BE2C (cell line): ENCODE results near the gene FRS3.
A peak's percentile ranks its signal among the peaks of the same experiment; 100 is the strongest.

Source experiments
- DNase-seq: peaks from one replicate; pipeline ENCODE4 v3.0.0-alpha.2; 2020
- H3K27me3 ChIP-seq: fragments of 250-450 bp; sonication (Bioruptor Pico); 2 replicates; pipeline ENCODE4 v1.5.1; 2020; ENCODE audit warnings: mild to moderate bottlenecking
- H3K36me3 ChIP-seq: fragments of 250-450 bp; sonication (Bioruptor Pico); 2 replicates; pipeline ENCODE4 v1.5.1; 2020; ENCODE audit warnings: mild to moderate bottlenecking
- H3K4me1 ChIP-seq: fragments of 250-450 bp; sonication (Bioruptor Pico); 2 replicates; pipeline ENCODE4 v1.5.1; 2020
- H3K4me3 ChIP-seq: 2 replicates; pipeline ENCODE4 v1.5.1; 2011; ENCODE audit warnings: low read depth, low read length
- H3K9me3 ChIP-seq: fragments of 250-450 bp; sonication (Bioruptor Pico); 2 replicates; pipeline ENCODE4 v1.5.1; 2020
- CTCF ChIP-seq: IDR thresholded peaks from 2 replicates; pipeline ENCODE4 v1.5.1; 2012; ENCODE audit warnings: mild to moderate bottlenecking, low read depth, low read length

FRS3 gene

GRCh38 chr6:41736186-41736733, 43.4 kb downstream of the FRS3 start:
- H3K27me3 ChIP-seq: no peaks in the 10 kb centered on the region
- no peak for DNase-seq
- H3K36me3 ChIP-seq: no peaks in the 10 kb centered on the region
- no peak for TF ChIP-seq CTCF
- no peaks in the 10 kb centered on the region for H3K9me3 ChIP-seq
- H3K4me3 ChIP-seq: no peak overlapping the region
- H3K4me1 ChIP-seq: peaks cover 11% of the 10 kb centered on the region

- Histone ChIP-seq H3K27me3 (no peaks in the 10 kb centered on the region), H3K4me1 (peaks cover 16% of the 10 kb centered on the region), H3K9me3 (no peaks in the 10 kb centered on the region), H3K36me3 (no peaks in the 10 kb centered on the region), H3K4me3 (peak within 1 kb of the TSS; percentile 70)
- peak; percentile 73 for TF ChIP-seq CTCF
- peak; percentile 93 for DNase-seq
Observed at GRCh38 chr6:41735427-41736185, 44.1 kb downstream of the FRS3 start, which contains the start of gene TFEB. TSS of gene TFEB (minus strand) at chr6:41735608. CDS start at chr6:41691213, 44,395 bp downstream.

- peak overlapping the region; percentile 70 for H3K4me3 ChIP-seq
- TF ChIP-seq CTCF: no peak
- DNase-seq: peak; percentile 84
- H3K27me3 ChIP-seq: no peaks in the 10 kb centered on the region
- H3K4me1 ChIP-seq: peaks cover 21% of the 10 kb centered on the region
- H3K9me3 ChIP-seq: no peaks in the 10 kb centered on the region
- H3K36me3 ChIP-seq: no peaks in the 10 kb centered on the region
Observed at GRCh38 chr6:41734666-41735426, 44.9 kb downstream of the FRS3 start.

- Histone ChIP-seq H3K9me3 (no peaks in the 10 kb centered on the region), H3K36me3 (no peaks in the 10 kb centered on the region), H3K4me1 (peaks cover 21% of the 10 kb centered on the region), H3K4me3 (peak overlapping the region; percentile 70), H3K27me3 (no peaks in the 10 kb centered on the region)
- TF ChIP-seq CTCF: no peak
- DNase-seq: peak; percentile 84
Observed at GRCh38 chr6:41733707-41734665, 45.7 kb downstream of the FRS3 start.

GRCh38 chr6:41733360-41733706, 46.4 kb downstream of the FRS3 start:
- TF ChIP-seq CTCF: no peak
- H3K27me3 ChIP-seq: no peaks in the 10 kb centered on the region
- H3K4me3 ChIP-seq: peak overlapping the region; percentile 70
- DNase-seq: no peak
- H3K36me3 ChIP-seq: no peaks in the 10 kb centered on the region
- peaks cover 21% of the 10 kb centered on the region for H3K4me1 ChIP-seq
- no peaks in the 10 kb centered on the region for H3K9me3 ChIP-seq
